GM12873 (cell line): ENCODE results near the gene KCND1.

Source experiments
- CTCF ChIP-seq: IDR thresholded peaks from 2 replicates; pipeline ENCODE4 v1.5.1; 2012; ENCODE audit warnings: low read depth, mild to moderate bottlenecking, moderate library complexity, low read length, control low read depth; ENCODE audit not compliant: insufficient read depth; ENCODE audit errors: missing control alignments

KCND1 gene

GRCh38 chrX:48975041-48975440 is 3.4 kb upstream of the KCND1 start:
- TF ChIP-seq CTCF: no peak

- no peak for TF ChIP-seq CTCF
These were observed 2.9 kb upstream of the KCND1 start for GRCh38 chrX:48974574-48974973.

GRCh38 chrX:48974033-48974432 is 2.4 kb upstream of the KCND1 start:
- TF ChIP-seq CTCF: no peak

GRCh38 chrX:48972220-48973164 is 848 bp upstream of the KCND1 start:
- peak; percentile 62 for TF ChIP-seq CTCF

- no peak for TF ChIP-seq CTCF
These were observed 2.2 kb downstream of the KCND1 start for GRCh38 chrX:48969471-48969870.

- TF ChIP-seq CTCF: no peak
These were observed 3.3 kb downstream of the KCND1 start for GRCh38 chrX:48968377-48968776.

- TF ChIP-seq CTCF: no peak
These were observed 4.7 kb downstream of the KCND1 start for GRCh38 chrX:48966796-48967579.
